Activated CD8-positive, alpha-beta memory T cell treated with anti-CD3 and anti-CD28 coated beads for 36 hours (primary cell): ENCODE results near the gene UQCRHL. TPM values are rescaled to one million over a fixed set of nuclear protein-coding genes. Genes with fewer than 3 reads are reported as not detected.

Source experiments
- CTCF ChIA-PET: fragments of 350-600 bp; sonication (Branson Sonifier 250); formaldehyde crosslinking; loops from one replicate; lab custom pipeline; 2021; ENCODE audit warnings: antibody characterized with exemption; lab: Charles Lee
- POLR2A ChIA-PET: fragments of 350-600 bp; sonication (Branson Sonifier 250); formaldehyde crosslinking; loops from one replicate; lab custom pipeline; 2021; ENCODE audit warnings: antibody characterized with exemption; lab: Charles Lee
- total RNA-seq, 2 experiments: library from RNA; stranded (reverse); gene quantifications; one replicate each; pipeline ENCODE4 v1.2.3, GENCODE V29; 2021

The UQCRHL gene
- total RNA-seq, 2 experiments from 2014 or later, result 1.6 to 2.0 TPM

GRCh38 chr1:15808955-15809354 lies 1.5 kb upstream of the UQCRHL start:
- ChIA-PET CTCF (no interaction called here), POLR2A (no interaction called here)

- CTCF ChIA-PET, result interaction anchor here (0.7 to 1.5 kb wide), 4 partner anchors 9 to 214 kb away, joined by 3 to 4 read pairs (median 4); no protein-coding TSS in a partner anchor
- POLR2A ChIA-PET, result no interaction called here
These were observed 328 bp downstream of the UQCRHL start for GRCh38 chr1:15807121-15807520.

- ChIA-PET CTCF (interaction anchor here (0.7 to 1.5 kb wide), 6 partner anchors 11 to 251 kb away, joined by 3 to 5 read pairs (median 4); no protein-coding TSS in a partner anchor), POLR2A (no interaction called here)
These were observed 3.4 kb downstream of the UQCRHL start for GRCh38 chr1:15804060-15804459.

GRCh38 chr1:15803380-15803779 lies 4.1 kb downstream of the UQCRHL start:
- POLR2A ChIA-PET, result no interaction called here

GRCh38 chr1:15802234-15802965 lies 5.0 kb downstream of the UQCRHL start:
- ChIA-PET CTCF (interaction anchor here (1.5 to 1.8 kb wide), 2 partner anchors 10 to 253 kb away, joined by 5 read pairs; no protein-coding TSS in a partner anchor), POLR2A (no interaction called here)

More at GRCh38 chr1:15803380-15803779, 4.1 kb downstream of the UQCRHL start:
- CTCF ChIA-PET, result interaction anchor here (0.6 to 1.5 kb wide), 7 partner anchors 11 to 562 kb away, joined by 3 to 5 read pairs (median 3); no protein-coding TSS in a partner anchor

GRCh38 chr1:15799928-15800835 lies 7.3 kb downstream of the UQCRHL start:
- POLR2A ChIA-PET, result no interaction called here
- CTCF ChIA-PET, result interaction anchor here (0.5 to 1.8 kb wide), 2 partner anchors 8 to 73 kb away, joined by 3 to 5 read pairs; no protein-coding TSS in a partner anchor

- POLR2A ChIA-PET, result no interaction called here
- CTCF ChIA-PET, result interaction anchor here (0.6 kb wide), 1 partner anchor 322 kb away, joined by 3 read pairs; no protein-coding TSS in a partner anchor
These were observed 8.2 kb downstream of the UQCRHL start for GRCh38 chr1:15799004-15799867.

- ChIA-PET CTCF (no interaction called here), POLR2A (no interaction called here)
These were observed 9.6 kb downstream of the UQCRHL start for GRCh38 chr1:15797614-15798390.

GRCh38 chr1:15796086-15796462 lies 11.4 kb downstream of the UQCRHL start:
- ChIA-PET CTCF (interaction anchor here (3.0 kb wide), 1 partner anchor 259 kb away, joined by 6 read pairs; no protein-coding TSS in a partner anchor), POLR2A (no interaction called here)

- CTCF ChIA-PET, result no interaction called here
- POLR2A ChIA-PET, result no interaction called here
These were observed 18.7 kb downstream of the UQCRHL start for GRCh38 chr1:15788624-15789301.

- POLR2A ChIA-PET, result no interaction called here
- CTCF ChIA-PET, result no interaction called here
These were observed 20.9 kb downstream of the UQCRHL start for GRCh38 chr1:15786581-15786980.

- ChIA-PET POLR2A (no interaction called here), CTCF (no interaction called here)
These were observed 21.8 kb downstream of the UQCRHL start for GRCh38 chr1:15785683-15786082.

GRCh38 chr1:15777909-15778707 lies 29.3 kb downstream of the UQCRHL start:
- POLR2A ChIA-PET, result no interaction called here
- CTCF ChIA-PET, result interaction anchor here (1.7 kb wide), 1 partner anchor 14 kb away, joined by 7 read pairs; no protein-coding TSS in a partner anchor

- CTCF ChIA-PET, result interaction anchor here (0.6 kb wide), 1 partner anchor 839 kb away, joined by 3 read pairs; no protein-coding TSS in a partner anchor
- POLR2A ChIA-PET, result interaction anchor here (0.7 kb wide), 1 partner anchor 19 kb away, joined by 6 read pairs; no protein-coding TSS in a partner anchor
These were observed 31.7 kb downstream of the UQCRHL start for GRCh38 chr1:15775706-15776105.

- POLR2A ChIA-PET, result no interaction called here
- CTCF ChIA-PET, result no interaction called here
These were observed 35.5 kb downstream of the UQCRHL start for GRCh38 chr1:15771836-15772515.

- CTCF ChIA-PET, result no interaction called here
These were observed 37.0 kb downstream of the UQCRHL start for GRCh38 chr1:15770313-15770962.

More at GRCh38 chr1:15770313-15770962, 37.0 kb downstream of the UQCRHL start:
- POLR2A ChIA-PET, result no interaction called here
